NT2/D1 (cell line): ENCODE measurements around the gene CAPN12.

Experiments
- DNase-seq: peaks from one replicate; pipeline ENCODE4 v3.0.0-alpha.2; 2011; ENCODE audit warnings: low read depth, low spot score
- H3K27me3 ChIP-seq: 2 replicates; pipeline ENCODE4 v1.6.0; 2011; ENCODE audit warnings: mild to moderate bottlenecking; ENCODE audit not compliant: insufficient read length, insufficient read depth
- H3K36me3 ChIP-seq: 2 replicates; pipeline ENCODE4 v1.6.1; 2011; ENCODE audit warnings: mild to moderate bottlenecking, low read length, mixed read lengths; ENCODE audit not compliant: insufficient read depth, insufficient read length
- H3K4me1 ChIP-seq: 2 replicates; pipeline ENCODE4 v1.5.1; 2011; ENCODE audit not compliant: insufficient read depth, insufficient read length
- H3K4me3 ChIP-seq: 2 replicates; pipeline ENCODE4 v1.5.1; 2011; ENCODE audit warnings: low read depth; ENCODE audit not compliant: insufficient read length
- H3K9ac ChIP-seq: 2 replicates; pipeline ENCODE4 v1.6.0; 2011; ENCODE audit warnings: low read depth; ENCODE audit not compliant: insufficient read length
- H3K9me3 ChIP-seq: 2 replicates; pipeline ENCODE4 v1.5.1; 2011; ENCODE audit warnings: mild to moderate bottlenecking, low read length; ENCODE audit not compliant: insufficient read depth
- SUZ12 ChIP-seq: IDR thresholded peaks from 2 replicates; pipeline ENCODE4 v1.6.1; 2011; ENCODE audit not compliant: insufficient read length, insufficient read depth; ENCODE audit errors: extremely low read depth
- YY1 ChIP-seq: IDR thresholded peaks from 2 replicates; pipeline ENCODE4 v1.6.1; 2011; ENCODE audit not compliant: insufficient read length, insufficient read depth
- ZNF274 ChIP-seq: IDR thresholded peaks from 2 replicates; pipeline ENCODE4 v1.6.1; 2011; ENCODE audit warnings: mild to moderate bottlenecking, low read depth, low read length

The CAPN12 gene

DNA sequence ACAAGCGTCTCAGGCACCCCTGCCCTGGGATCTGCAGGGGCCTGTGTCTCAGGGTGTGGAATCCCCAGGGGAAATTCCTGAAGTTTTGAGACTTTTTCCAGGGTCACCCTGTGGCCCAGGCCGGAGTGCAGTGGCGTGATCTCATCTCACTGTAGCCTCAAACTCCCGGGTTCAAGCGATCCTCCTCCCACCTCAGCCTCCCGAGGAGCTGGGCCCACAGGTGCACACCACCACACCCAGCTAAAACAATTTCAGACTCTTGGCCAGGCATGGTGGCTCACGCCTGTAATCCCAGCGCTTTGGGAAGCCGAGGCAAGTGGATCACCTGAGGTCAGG lies 4.0 kb downstream of the CAPN12 start:
- TF ChIP-seq SUZ12 (no peak), YY1 (no peak), ZNF274 (no peak)
- H3K4me1 ChIP-seq: peaks cover 2% of the 10 kb centered on the region
- no peaks in the 10 kb centered on the region for H3K9me3 ChIP-seq

DNA sequence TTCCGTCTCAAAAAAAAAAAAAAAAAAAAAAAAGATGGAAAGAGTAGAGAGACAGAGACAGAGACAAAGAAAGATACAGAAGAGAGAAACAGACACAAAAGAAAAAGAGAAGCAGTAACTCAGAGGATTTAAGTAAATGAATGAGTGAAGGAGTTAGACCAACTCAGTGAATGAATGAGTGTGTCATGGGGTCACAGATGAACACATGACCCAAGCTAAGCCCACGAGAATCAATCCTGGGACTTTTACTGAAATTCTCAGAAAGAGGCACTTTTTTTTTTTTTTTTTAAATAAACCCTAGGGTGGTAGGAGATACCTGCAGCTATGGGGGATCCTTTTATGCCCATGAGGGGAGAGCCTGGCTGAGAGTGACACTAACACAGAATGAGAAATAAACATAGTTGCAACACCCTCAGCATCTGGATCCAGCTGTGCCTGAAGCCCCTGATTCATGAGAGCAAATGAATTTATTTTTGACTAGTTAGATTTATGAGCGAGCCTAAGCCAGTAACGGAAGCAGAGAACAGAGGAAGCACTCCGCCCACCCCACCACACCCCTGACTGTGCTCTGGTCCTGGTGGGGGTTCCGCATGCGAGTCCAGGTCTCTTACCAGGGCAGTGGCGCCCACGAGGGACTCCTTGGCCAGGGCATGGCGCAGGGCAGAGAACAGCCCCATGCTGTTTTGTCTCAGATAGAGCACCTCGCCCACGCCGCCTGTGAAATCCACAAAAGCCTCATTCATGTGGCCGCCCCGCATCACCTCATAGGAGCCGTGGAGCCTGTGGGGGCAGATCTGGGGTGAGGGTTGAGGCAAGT lies 4.6 kb downstream of the CAPN12 start:
- DNase-seq: no peak

More for the DNA sequence above, 4.0 kb downstream of the CAPN12 start:
- Histone ChIP-seq H3K4me3 (no peak overlapping the region), H3K36me3 (no peaks in the 10 kb centered on the region), H3K9ac (no peak overlapping the region), H3K27me3 (peaks cover 3% of the 10 kb centered on the region)
- no peak for DNase-seq

DNA sequence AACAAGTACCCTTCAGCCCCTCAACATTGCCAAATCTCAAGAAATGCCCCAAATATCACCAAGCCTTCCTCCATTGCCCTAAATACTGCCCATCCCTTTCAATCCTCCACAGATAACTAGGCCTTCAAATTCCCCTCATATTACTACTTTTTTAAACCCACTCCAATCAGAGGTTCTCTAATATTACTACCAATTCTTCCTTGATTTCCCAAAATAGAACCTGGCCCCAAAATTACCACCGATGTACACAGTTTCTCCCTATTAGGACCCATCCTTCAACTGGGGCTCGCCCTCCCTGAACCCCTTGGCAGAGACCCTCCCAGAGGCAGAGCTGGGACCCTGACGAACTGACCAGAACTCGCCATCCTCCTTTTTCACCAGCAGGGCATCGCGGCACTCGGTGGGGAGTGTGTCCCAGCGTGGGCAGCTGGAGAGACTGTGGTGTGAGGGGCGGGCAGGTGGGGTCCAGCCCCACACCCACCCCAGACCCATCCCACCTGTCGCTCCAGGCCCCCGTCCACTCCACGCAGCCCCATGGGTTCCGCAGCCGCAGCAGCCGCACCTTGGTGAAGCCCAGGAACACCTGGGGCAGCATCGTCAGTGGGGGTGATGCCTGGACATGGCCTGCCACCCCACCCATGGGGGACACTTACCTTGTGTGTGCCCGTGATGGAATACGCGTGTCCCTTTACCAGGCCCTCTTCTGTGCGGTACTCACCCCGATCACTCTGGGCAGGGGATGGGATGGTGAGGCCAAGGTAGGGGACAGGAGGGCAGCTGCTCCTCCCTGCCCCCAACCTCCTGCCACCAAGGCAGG lies 6.1 kb downstream of the CAPN12 start:
- no peaks in the 10 kb centered on the region for H3K9me3 ChIP-seq
- no peak overlapping the region for H3K9ac ChIP-seq
- TF ChIP-seq ZNF274: no peak
- no peak for TF ChIP-seq YY1
- no peak for TF ChIP-seq SUZ12
- no peak overlapping the region for H3K4me3 ChIP-seq
- no peaks in the 10 kb centered on the region for H3K36me3 ChIP-seq
- H3K27me3 ChIP-seq: peaks cover 3% of the 10 kb centered on the region
- peaks cover 10% of the 10 kb centered on the region for H3K4me1 ChIP-seq
- no peak for DNase-seq

More for the DNA sequence above, 4.6 kb downstream of the CAPN12 start:
- peaks cover 3% of the 10 kb centered on the region for H3K27me3 ChIP-seq
- H3K4me1 ChIP-seq: peaks cover 6% of the 10 kb centered on the region
- H3K9ac ChIP-seq: no peak overlapping the region
- no peak for TF ChIP-seq ZNF274
- no peak for TF ChIP-seq YY1
- TF ChIP-seq SUZ12: no peak
- H3K36me3 ChIP-seq: no peaks in the 10 kb centered on the region
- H3K9me3 ChIP-seq: no peaks in the 10 kb centered on the region
- no peak overlapping the region for H3K4me3 ChIP-seq

DNA sequence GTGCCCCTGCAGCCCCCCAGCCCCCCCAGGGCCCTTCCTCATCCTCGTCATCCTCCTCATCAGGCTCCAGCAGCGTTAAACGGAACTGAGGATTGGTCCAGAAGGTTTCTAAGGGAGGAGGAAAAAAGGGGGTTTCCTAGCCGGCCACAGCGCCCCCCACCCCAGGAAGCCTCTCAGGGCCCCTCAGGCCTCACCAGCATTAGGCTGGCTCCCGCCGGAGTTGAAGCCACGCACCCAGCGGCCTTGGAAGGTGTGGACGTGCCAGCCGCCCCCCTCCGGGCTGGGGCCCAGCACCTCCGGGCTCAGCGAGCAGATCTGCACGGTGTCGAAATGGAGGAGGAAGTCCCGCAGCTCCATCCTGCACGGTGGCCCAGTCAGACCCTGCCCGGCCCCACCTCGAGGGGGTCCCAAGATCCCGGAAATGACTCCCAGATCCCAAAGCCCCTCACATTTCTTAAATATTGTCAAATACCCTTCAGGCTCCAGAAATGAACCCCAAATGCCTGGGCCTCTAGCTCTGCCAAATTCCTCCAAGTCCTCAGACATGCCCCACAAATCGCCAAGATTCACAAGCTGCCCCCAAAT lies 6.9 kb downstream of the CAPN12 start:
- Histone ChIP-seq H3K9me3 (no peaks in the 10 kb centered on the region), H3K9ac (peak overlapping the region; percentile 32), H3K4me3 (no peak overlapping the region), H3K4me1 (peaks cover 10% of the 10 kb centered on the region), H3K27me3 (peaks cover 3% of the 10 kb centered on the region), H3K36me3 (peaks cover 5% of the 10 kb centered on the region)
- no peak for DNase-seq
- TF ChIP-seq YY1 (no peak), ZNF274 (no peak), SUZ12 (no peak)

DNA sequence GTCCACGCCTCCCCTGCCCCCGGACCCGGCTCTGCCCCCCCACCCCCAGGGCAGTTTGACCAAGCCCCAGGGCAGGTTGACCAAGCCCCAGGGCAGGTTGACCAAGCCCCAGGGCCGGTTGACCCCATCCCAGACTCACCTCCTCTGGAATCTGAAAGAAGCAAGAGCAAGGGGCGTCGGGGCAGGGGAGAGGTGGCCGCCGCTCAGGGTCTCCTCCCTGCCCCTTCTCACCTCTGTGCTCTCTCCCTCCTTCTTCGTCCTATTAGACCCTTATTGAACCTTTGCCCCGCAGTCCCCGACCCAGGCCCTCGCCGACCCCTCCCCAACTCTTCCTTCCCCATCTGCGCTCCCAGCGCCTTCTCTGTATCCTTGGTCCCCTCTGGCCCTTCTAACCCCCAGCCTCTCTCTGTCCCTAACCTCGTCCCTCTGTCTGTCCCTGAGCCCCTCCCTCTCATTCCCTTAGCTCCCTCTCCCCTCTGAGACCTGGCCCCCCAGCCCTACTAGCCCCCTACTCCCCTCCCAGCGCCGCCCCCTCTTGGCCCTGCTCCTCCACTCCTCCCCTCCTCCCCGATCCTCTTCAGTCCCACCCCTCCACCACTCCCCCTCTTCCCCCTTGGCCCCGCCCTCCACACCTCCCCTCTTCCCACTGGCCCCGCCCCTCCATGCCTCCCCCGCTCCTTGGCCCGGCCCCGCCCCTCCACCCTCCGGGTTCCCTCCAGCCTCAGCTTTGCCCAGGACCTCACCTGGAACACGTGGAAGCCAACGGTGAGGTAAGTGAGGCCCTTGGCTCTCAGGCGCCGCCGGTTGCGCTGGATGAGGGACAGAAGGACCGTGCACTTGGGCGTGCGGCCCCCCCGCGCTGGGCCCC lies 7.6 kb downstream of the CAPN12 start:
- Histone ChIP-seq H3K9me3 (no peaks in the 10 kb centered on the region), H3K36me3 (peaks cover 11% of the 10 kb centered on the region), H3K4me3 (peak overlapping the region; percentile 36), H3K9ac (peak overlapping the region; percentile 42), H3K27me3 (peaks cover 3% of the 10 kb centered on the region), H3K4me1 (peaks cover 10% of the 10 kb centered on the region)
- peak; percentile 38 for DNase-seq
- TF ChIP-seq SUZ12: no peak
- TF ChIP-seq YY1: no peak
- TF ChIP-seq ZNF274: no peak

DNA sequence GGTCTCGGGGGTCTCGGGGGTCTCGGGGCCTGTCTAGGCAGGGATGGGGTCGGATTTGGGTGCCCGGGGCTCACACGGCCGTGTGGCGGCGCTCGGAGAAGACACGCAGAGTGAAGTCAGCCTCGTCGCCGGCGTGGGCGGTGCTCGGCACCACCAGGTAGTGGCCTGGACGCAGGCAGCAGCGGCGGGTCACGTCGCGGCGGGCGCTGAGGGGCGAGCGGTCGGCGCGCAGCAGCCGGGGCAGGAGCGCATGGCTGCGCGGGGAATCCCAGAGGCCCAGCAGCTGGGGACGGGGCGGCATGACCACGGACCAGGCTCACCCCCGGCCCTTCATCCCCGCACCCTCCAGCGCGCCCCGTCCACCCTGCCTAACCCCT lies 8.2 kb downstream of the CAPN12 start:
- DNase-seq: no peak
- H3K27me3 ChIP-seq: peaks cover 3% of the 10 kb centered on the region
- no peak for TF ChIP-seq ZNF274
- TF ChIP-seq YY1: no peak
- TF ChIP-seq SUZ12: no peak
- H3K9me3 ChIP-seq: no peaks in the 10 kb centered on the region
- H3K36me3 ChIP-seq: peaks cover 17% of the 10 kb centered on the region
- peak overlapping the region; percentile 36 for H3K4me3 ChIP-seq
- H3K9ac ChIP-seq: no peak overlapping the region
- peaks cover 10% of the 10 kb centered on the region for H3K4me1 ChIP-seq
